ENCODE data around the gene NELL1. TPM values are rescaled to one million over a fixed set of nuclear protein-coding genes. Genes with fewer than 3 reads are reported as not detected.

Gene NELL1
- total RNA-seq, 2 donors from 2014 or later = 0.19 TPM; not detected in 1

GRCh38 chr11:20634781-20635180 is 34.6 kb upstream of the NELL1 start:
- no peaks in the 10 kb centered on the region for H3K36me3 ChIP-seq
- no peak for DNase-seq
- TF ChIP-seq CTCF (IDR thresholded peaks at IDR 0.05) = no peak

GRCh38 chr11:20638074-20638473 is 31.3 kb upstream of the NELL1 start:
- intact Hi-C loops (cut with DNase I) = no loop called here
- no peaks in the 10 kb centered on the region for H3K4me1 ChIP-seq
- no peak for TF ChIP-seq CTCF (IDR thresholded peaks at IDR 0.05)
- no peak for DNase-seq
- H3K27ac ChIP-seq = no peak overlapping the region
- H3K27me3 ChIP-seq = no peaks in the 10 kb centered on the region
- no peak overlapping the region for H3K9ac ChIP-seq (ENCODE audit: low read depth in 2 of 2, low read length in 2 of 2)
- no peaks in the 10 kb centered on the region for H3K36me3 ChIP-seq
- H3K4me3 ChIP-seq = no peak overlapping the region
- no peaks in the 10 kb centered on the region for H3K9me3 ChIP-seq

More at GRCh38 chr11:20634781-20635180, 34.6 kb upstream of the NELL1 start:
- Histone ChIP-seq H3K4me1 (no peaks in the 10 kb centered on the region), H3K27me3 (no peaks in the 10 kb centered on the region), H3K9me3 (no peaks in the 10 kb centered on the region), H3K27ac (no peak overlapping the region), H3K4me3 (no peak overlapping the region), H3K9ac (ENCODE audit: low read depth in 2 of 2, low read length in 2 of 2) (no peak overlapping the region)
- intact Hi-C loops (cut with DNase I) = no loop called here

GRCh38 chr11:20639688-20640087 is 29.7 kb upstream of the NELL1 start:
- H3K9me3 ChIP-seq = no peaks in the 10 kb centered on the region
- intact Hi-C loops (cut with DNase I) = loop anchor here (10.0 kb wide), 2 partner anchors 1495 to 1665 kb away; no protein-coding TSS in a partner anchor
- H3K27me3 ChIP-seq = no peaks in the 10 kb centered on the region
- DNase-seq = no peak
- H3K4me3 ChIP-seq = no peak overlapping the region
- no peak overlapping the region for H3K9ac ChIP-seq (ENCODE audit: low read depth in 2 of 2, low read length in 2 of 2)
- H3K27ac ChIP-seq = no peak overlapping the region
- H3K36me3 ChIP-seq = no peaks in the 10 kb centered on the region
- TF ChIP-seq CTCF (IDR thresholded peaks at IDR 0.05) = no peak
- H3K4me1 ChIP-seq = no peaks in the 10 kb centered on the region

- intact Hi-C loops (cut with DNase I) = loop anchor here (10.0 kb wide), 2 partner anchors 1494 to 1664 kb away; no protein-coding TSS in a partner anchor
- no peak for TF ChIP-seq CTCF (IDR thresholded peaks at IDR 0.05)
- Histone ChIP-seq H3K27me3 (no peaks in the 10 kb centered on the region), H3K27ac (no peak overlapping the region), H3K9me3 (no peaks in the 10 kb centered on the region), H3K4me3 (no peak overlapping the region), H3K4me1 (no peaks in the 10 kb centered on the region), H3K36me3 (no peaks in the 10 kb centered on the region), H3K9ac (ENCODE audit: low read depth in 2 of 2, low read length in 2 of 2) (no peak overlapping the region)
- DNase-seq = no peak
Measured at GRCh38 chr11:20640401-20640800, 29.0 kb upstream of the NELL1 start.

GRCh38 chr11:20644360-20644759 is 25.0 kb upstream of the NELL1 start:
- H3K4me3 ChIP-seq = no peak overlapping the region
- H3K9me3 ChIP-seq = no peaks in the 10 kb centered on the region
- no peaks in the 10 kb centered on the region for H3K27me3 ChIP-seq
- DNase-seq = no peak
- H3K36me3 ChIP-seq = no peaks in the 10 kb centered on the region
- no peak overlapping the region for H3K9ac ChIP-seq (ENCODE audit: low read depth in 2 of 2, low read length in 2 of 2)
- intact Hi-C loops (cut with DNase I) = loop anchor here (10.0 kb wide), 2 partner anchors 1490 to 1660 kb away; no protein-coding TSS in a partner anchor
- no peak overlapping the region for H3K27ac ChIP-seq
- no peaks in the 10 kb centered on the region for H3K4me1 ChIP-seq
- no peak for TF ChIP-seq CTCF (IDR thresholded peaks at IDR 0.05)

Measured in colonic mucosa (tissue), 4 donors.